ENCODE measurements around the gene DHRS1.

Gene DHRS1

GRCh38 chr14:24292118-24292807, 7.3 kb downstream of the DHRS1 start:
- no peak for TF ChIP-seq CTCF (IDR thresholded peaks at IDR 0.05)

DNA sequence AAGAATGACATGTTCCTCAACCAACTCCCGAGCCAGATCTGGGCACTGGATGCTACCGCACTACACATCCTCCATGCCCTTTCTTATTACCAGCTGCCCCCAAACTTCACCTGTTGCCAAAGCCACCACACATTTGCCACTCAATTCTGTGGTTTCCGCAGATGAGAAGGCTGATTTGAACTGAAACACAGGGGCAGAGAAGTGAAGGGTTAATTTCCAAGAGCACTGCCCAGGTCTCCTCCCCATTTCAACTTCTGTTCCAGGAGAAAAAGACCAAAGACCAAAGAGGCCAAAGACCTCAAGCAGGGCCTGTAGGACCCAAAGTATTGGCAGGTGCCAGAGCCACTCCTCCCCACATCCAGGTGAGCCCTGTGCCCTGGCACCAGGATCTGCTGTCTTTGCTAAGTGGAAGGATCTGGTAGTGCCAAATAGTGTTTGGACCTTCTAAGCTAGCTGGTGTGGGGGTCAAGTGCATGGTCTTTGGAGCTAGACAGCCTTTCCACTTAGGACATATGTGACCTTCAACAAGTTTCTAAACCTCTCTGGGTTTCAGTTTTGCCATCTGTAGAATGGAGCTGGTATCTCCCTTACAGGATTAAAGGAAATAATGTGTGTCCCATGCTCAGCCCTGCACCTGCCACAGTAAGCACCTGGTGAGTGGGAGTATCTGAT, 8.0 kb downstream of the DHRS1 start:
- no peak for TF ChIP-seq CTCF (IDR thresholded peaks at IDR 0.05)

DNA sequence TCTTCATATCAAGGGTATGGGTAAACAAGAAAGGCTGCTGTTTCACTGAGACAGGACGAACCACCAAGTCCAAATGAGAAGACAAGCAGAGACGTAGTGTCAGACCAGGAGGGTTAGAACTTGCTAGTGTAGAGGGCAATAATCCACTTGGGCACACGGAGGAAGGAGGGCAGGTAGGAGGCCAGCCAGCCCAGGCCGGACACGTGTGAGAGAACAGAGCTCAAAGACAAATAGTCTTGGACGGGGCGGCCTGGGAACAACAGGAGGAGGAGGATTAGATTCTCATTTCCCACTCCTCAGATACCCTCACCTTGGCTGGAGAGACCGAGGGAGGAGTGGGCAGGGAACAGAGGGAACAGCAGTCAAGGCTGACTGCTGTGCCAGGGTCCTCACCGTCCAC, 8.8 kb downstream of the DHRS1 start:
- no peak for TF ChIP-seq CTCF (IDR thresholded peaks at IDR 0.05)

- no peak for TF ChIP-seq CTCF (IDR thresholded peaks at IDR 0.05)
Observed at GRCh38 chr14:24289649-24290280, 9.8 kb downstream of the DHRS1 start.

- TF ChIP-seq CTCF (IDR thresholded peaks at IDR 0.05) = no peak
Observed at GRCh38 chr14:24286996-24287395, 12.6 kb downstream of the DHRS1 start.

GRCh38 chr14:24285351-24285750, 14.2 kb downstream of the DHRS1 start:
- no peak for TF ChIP-seq CTCF (IDR thresholded peaks at IDR 0.05)

DNA sequence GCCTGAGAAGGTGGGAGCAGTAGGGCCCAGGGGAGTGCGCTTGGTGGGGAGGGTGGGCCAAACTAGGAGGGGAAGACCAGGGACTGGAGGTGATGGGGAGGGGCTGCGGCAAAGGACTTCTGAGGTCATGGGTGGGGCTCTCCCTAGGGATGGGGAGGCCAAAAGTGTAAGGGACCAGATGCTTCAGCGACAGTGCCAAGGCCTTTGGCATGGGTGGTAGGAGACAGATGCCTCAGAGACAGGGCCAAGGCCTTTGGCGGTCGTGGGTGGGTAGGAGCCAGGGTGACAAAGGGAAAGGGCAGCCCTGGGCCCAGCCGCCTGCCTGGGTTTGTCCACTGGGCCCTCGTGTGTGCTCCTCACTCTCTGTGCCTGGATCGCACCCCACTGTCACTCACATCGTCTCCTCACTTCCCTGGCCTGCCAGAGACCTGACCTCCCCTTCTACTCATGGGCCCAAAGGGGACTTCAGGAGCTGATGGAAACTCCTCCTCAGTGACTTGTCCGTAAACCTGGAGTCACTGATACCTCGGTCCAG, 15.0 kb downstream of the DHRS1 start:
- TF ChIP-seq CTCF (IDR thresholded peaks at IDR 0.05) = no peak

Data from LNCAP (cell line).